HL-60 (cell line): Measurements from ENCODE around the gene LRRC57.

ENCODE experiments used
- DNase-seq, 2 experiments: peaks; one replicate each; pipeline ENCODE4 v3.0.0-alpha.2; 2010 to 2020; ENCODE audit warnings: low read depth in 1 of 2, low spot score in 1 of 2
- H3K27ac ChIP-seq: fragments of 250-450 bp; sonication (Bioruptor Pico); replicated peaks from 2 replicates; pipeline ENCODE4 v1.5.1; 2020; ENCODE audit warnings: mild to moderate bottlenecking, moderate library complexity
- H3K27me3 ChIP-seq: fragments of 250-450 bp; sonication (Bioruptor Pico); 2 replicates; pipeline ENCODE4 v1.5.1; 2021; ENCODE audit warnings: mild to moderate bottlenecking, moderate library complexity; ENCODE audit not compliant: insufficient read depth, poor library complexity, severe bottlenecking
- H3K4me3 ChIP-seq: replicated peaks from 2 replicates; pipeline ENCODE4 v1.5.1; 2011; ENCODE audit warnings: mild to moderate bottlenecking, control low read depth, low read length; ENCODE audit not compliant: insufficient read depth
- GABPA ChIP-seq: IDR thresholded peaks from 2 replicates; pipeline ENCODE4 v1.6.1; 2012; ENCODE audit warnings: low read depth
- POLR2AphosphoS5 ChIP-seq: IDR thresholded peaks from 2 replicates; pipeline ENCODE4 v1.6.1; 2012; ENCODE audit warnings: low read depth
- REST ChIP-seq: IDR thresholded peaks from 2 replicates; pipeline ENCODE4 v1.6.1; 2012; ENCODE audit warnings: low read depth; ENCODE audit not compliant: insufficient replicate concordance
- SPI1 ChIP-seq: IDR thresholded peaks from 2 replicates; pipeline ENCODE4 v1.6.1; 2012; ENCODE audit warnings: low read depth, mild to moderate bottlenecking, borderline replicate concordance
- TF ChIP-seq, protein P1 (sequence below): IDR thresholded peaks from one replicate; pipeline ENCODE4 v1.5.1; 2011; ENCODE audit warnings: low read length, control low read depth, inconsistent platforms; ENCODE audit not compliant: insufficient read depth

LRRC57 gene

DNA sequence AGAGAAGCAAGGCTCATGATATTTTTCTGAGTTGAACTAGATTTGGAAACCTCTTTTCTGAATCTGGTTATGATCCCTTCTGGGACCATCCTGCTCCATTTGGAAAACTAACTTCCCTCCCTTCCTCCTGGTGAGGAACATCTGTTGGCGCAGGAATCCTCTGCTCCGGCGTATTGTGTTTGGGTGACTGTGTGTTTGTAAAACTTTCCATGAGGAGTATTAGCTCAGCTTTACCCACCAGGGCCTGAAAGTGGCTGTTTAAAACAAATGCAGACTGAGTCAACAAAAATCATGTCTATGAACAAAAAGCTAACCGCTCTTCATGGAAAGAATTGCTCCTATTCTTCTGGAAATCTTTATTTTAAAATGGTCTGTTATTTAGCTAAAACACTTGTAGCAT, 44.5 kb upstream of the LRRC57 start:
- no peak for DNase-seq
- H3K27me3 ChIP-seq, result no peaks in the 10 kb centered on the region
- TF ChIP-seq GABPA, result no peak
- no peak for TF ChIP-seq POLR2AphosphoS5
- TF ChIP-seq REST, result no peak
- H3K27ac ChIP-seq, result no peak overlapping the region
- no peak overlapping the region for H3K4me3 ChIP-seq

GRCh38 chr15:42592716-42593115, 44.1 kb upstream of the LRRC57 start:
- no peak for DNase-seq
- Histone ChIP-seq H3K27ac (no peak overlapping the region), H3K27me3 (no peaks in the 10 kb centered on the region)

GRCh38 chr15:42591238-42591934, 42.8 kb upstream of the LRRC57 start:
- Histone ChIP-seq H3K27ac (no peak overlapping the region), H3K27me3 (no peaks in the 10 kb centered on the region), H3K4me3 (no peak overlapping the region)
- TF ChIP-seq, protein P1, sequence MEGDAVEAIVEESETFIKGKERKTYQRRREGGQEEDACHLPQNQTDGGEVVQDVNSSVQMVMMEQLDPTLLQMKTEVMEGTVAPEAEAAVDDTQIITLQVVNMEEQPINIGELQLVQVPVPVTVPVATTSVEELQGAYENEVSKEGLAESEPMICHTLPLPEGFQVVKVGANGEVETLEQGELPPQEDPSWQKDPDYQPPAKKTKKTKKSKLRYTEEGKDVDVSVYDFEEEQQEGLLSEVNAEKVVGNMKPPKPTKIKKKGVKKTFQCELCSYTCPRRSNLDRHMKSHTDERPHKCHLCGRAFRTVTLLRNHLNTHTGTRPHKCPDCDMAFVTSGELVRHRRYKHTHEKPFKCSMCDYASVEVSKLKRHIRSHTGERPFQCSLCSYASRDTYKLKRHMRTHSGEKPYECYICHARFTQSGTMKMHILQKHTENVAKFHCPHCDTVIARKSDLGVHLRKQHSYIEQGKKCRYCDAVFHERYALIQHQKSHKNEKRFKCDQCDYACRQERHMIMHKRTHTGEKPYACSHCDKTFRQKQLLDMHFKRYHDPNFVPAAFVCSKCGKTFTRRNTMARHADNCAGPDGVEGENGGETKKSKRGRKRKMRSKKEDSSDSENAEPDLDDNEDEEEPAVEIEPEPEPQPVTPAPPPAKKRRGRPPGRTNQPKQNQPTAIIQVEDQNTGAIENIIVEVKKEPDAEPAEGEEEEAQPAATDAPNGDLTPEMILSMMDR, result peak; percentile 5
- no peak for TF ChIP-seq GABPA
- DNase-seq, result no peak

More at GRCh38 chr15:42592716-42593115, 44.1 kb upstream of the LRRC57 start:
- H3K4me3 ChIP-seq, result no peak overlapping the region
- TF ChIP-seq REST (no peak), GABPA (no peak), SPI1 (no peak), POLR2AphosphoS5 (no peak)
- TF ChIP-seq, protein P1, result no peak

DNA sequence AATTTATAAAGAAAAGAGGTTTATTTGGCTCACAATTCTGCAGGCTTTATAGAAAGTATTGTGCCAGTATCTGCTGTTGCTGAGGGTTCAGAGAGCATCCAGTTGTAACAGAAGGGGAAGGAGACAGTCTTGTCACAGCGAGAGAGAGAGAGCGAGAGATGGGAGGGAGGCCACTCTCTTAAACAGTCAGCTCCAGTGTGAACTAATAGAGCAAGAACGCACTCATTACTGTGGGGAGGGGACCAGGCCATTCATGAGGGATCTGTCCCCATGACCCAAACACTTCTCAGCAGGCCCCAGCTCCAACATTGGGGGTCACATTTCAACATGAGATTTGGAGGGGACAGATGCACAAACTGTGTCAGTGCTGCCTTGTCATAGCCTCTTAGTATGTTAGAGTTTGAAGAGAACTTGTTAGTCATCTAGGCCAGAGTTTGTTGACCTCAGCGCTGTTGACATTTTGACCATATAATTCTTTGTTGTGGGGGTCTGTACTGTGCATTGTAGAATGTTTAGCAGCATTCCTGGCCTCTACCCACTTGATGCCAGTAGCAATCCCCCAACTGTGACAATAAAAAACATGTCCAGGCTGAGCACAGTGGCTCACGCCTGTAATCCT, 42.1 kb upstream of the LRRC57 start:
- no peak for TF ChIP-seq POLR2AphosphoS5
- TF ChIP-seq SPI1, result no peak
- TF ChIP-seq GABPA, result no peak
- TF ChIP-seq, protein P1, result no peak
- no peak for TF ChIP-seq REST
- DNase-seq, result no peak

More for the DNA sequence above, 42.1 kb upstream of the LRRC57 start:
- no peak overlapping the region for H3K4me3 ChIP-seq
- no peaks in the 10 kb centered on the region for H3K27me3 ChIP-seq
- no peak overlapping the region for H3K27ac ChIP-seq
